A549 (cell line): ENCODE measurements around the gene ZHX3. TPM values are rescaled to one million over a fixed set of nuclear protein-coding genes. Genes with fewer than 3 reads are reported as not detected.
A peak's percentile ranks its signal among the peaks of the same experiment; 100 is the strongest.

Source experiments
- ATAC-seq, 2 experiments: fragments of 200-7000 bp in 1 of 2; fragments of >200 bp in 1 of 2; cut with Nextera tagmentation in 1 of 2; cut with Tn5 transposase in 1 of 2; 3 replicates each; pipeline versions ENCODE4 v1.8.0 to v1.9.1; 2018 to 2020; ENCODE audit warnings: mild to moderate bottlenecking in 1 of 2, moderate library complexity in 1 of 2
- CTCF ChIA-PET: fragments of 300-600 bp; sonication (Branson Sonifier 250); formaldehyde crosslinking; extraction: SDS; loops from one replicate; lab custom pipeline; 2021; ENCODE audit warnings: antibody characterized with exemption, inconsistent platforms; lab: Yijun Ruan, JAX
- POLR2A ChIA-PET: fragments of 350-600 bp; formaldehyde crosslinking; extraction: SDS; loops from one replicate; lab custom pipeline; 2021; ENCODE audit warnings: antibody characterized with exemption, inconsistent platforms; lab: Yijun Ruan, JAX
- DNase-seq, 2 experiments: peaks; one replicate each; pipeline versions ENCODE4 v3.0.0 to v3.0.0-alpha.2; 2011 to 2016; ENCODE audit warnings: low read depth in 1 of 2, low spot score in 1 of 2
- FAIRE-seq: peaks from 2 replicates; lab custom pipeline; 2011; peaks lifted over from hg19 to GRCh38; lab: Jason Lieb, UNC
- H3K27ac ChIP-seq, 2 experiments: fragments of >200 bp; sonication (Bioruptor Twin); formaldehyde crosslinking; 3 replicates each; pipeline ENCODE4 v1.5.1; 2016 to 2017
- H3K4me1 ChIP-seq: fragments of >200 bp; sonication (Bioruptor Twin); formaldehyde crosslinking; 3 replicates; pipeline ENCODE4 v1.6.1; 2016
- H3K4me2 ChIP-seq: fragments of >200 bp; sonication (Bioruptor Twin); formaldehyde crosslinking; 3 replicates; pipeline ENCODE4 v1.6.1; 2016
- H3K4me3 ChIP-seq: fragments of >200 bp; sonication (Bioruptor Twin); formaldehyde crosslinking; 3 replicates; pipeline ENCODE4 v1.5.1; 2016
- H3K9me3 ChIP-seq: fragments of >200 bp; sonication (Bioruptor Twin); formaldehyde crosslinking; 3 replicates; pipeline ENCODE4 v1.6.1; 2016
- BHLHE40 ChIP-seq: IDR thresholded peaks from 2 replicates; pipeline ENCODE4 v1.6.1; 2012; ENCODE audit warnings: low read depth, low read length, inconsistent platforms
- CBX2 ChIP-seq: fragments of 200-600 bp; sonication (generic); IDR thresholded peaks from 2 replicates; pipeline ENCODE4 v1.6.1; 2016; ENCODE audit warnings: low read depth, mild to moderate bottlenecking, borderline replicate concordance
- EP300 ChIP-seq, 2 experiments: fragments of >200 bp; sonication (Bioruptor Twin); formaldehyde crosslinking; IDR thresholded peaks; 2 replicates in 1 of 2; 3 replicates in 1 of 2; pipeline ENCODE4 v1.6.1; 2016 to 2017
- FOXS1 ChIP-seq: fragments of 250-450 bp; sonication (Bioruptor Pico); IDR thresholded peaks from 2 replicates; pipeline ENCODE4 v1.5.0; 2020; ENCODE audit warnings: mild to moderate bottlenecking, moderate library complexity
- HDAC2 ChIP-seq: fragments of 200-600 bp; sonication (generic); IDR thresholded peaks from 2 replicates; pipeline ENCODE4 v1.6.1; 2016
- HEYL ChIP-seq: fragments of 250-450 bp; sonication (Bioruptor Pico); IDR thresholded peaks from 2 replicates; pipeline ENCODE4 v1.8.0; 2021; ENCODE audit warnings: mild to moderate bottlenecking, moderate library complexity
- HOXA7 ChIP-seq: fragments of 250-450 bp; sonication (Bioruptor Pico); IDR thresholded peaks from 2 replicates; pipeline ENCODE4 v1.5.0; 2020; ENCODE audit warnings: mild to moderate bottlenecking, moderate library complexity
- HOXB5 ChIP-seq: fragments of 250-450 bp; sonication (Bioruptor Pico); IDR thresholded peaks from 2 replicates; pipeline ENCODE4 v1.5.0; 2020; ENCODE audit warnings: mild to moderate bottlenecking, moderate library complexity
- JUN ChIP-seq, 2 experiments: fragments of >200 bp; sonication (Bioruptor Twin); formaldehyde crosslinking; IDR thresholded peaks; 2 replicates in 1 of 2; 3 replicates in 1 of 2; pipeline ENCODE4 v1.6.1; 2016 to 2017
- JUNB ChIP-seq: fragments of >200 bp; sonication (Bioruptor Twin); formaldehyde crosslinking; IDR thresholded peaks from 2 replicates; pipeline ENCODE4 v1.6.1; 2016
- KDM1A ChIP-seq: fragments of 200-600 bp; sonication (generic); IDR thresholded peaks from 2 replicates; pipeline ENCODE4 v1.6.1; 2016; ENCODE audit warnings: low read depth, mild to moderate bottlenecking
- MAZ ChIP-seq: fragments of 150-350 bp; IDR thresholded peaks from 2 replicates; pipeline ENCODE4 v1.6.1; 2014; ENCODE audit warnings: antibody characterized with exemption, low read depth, low read length, borderline replicate concordance
- POLR2A ChIP-seq: IDR thresholded peaks from 2 replicates; pipeline ENCODE4 v1.6.1; 2012; ENCODE audit warnings: mild to moderate bottlenecking, low read length
- POLR2AphosphoS2 ChIP-seq: conservative IDR thresholded peaks from 2 replicates; pipeline ENCODE4 v1.6.1; 2012; ENCODE audit warnings: low read length, improper control_type of control experiment, inconsistent platforms
- RCOR1 ChIP-seq: fragments of 150-350 bp; IDR thresholded peaks from 2 replicates; pipeline ENCODE4 v1.6.1; 2014; ENCODE audit warnings: antibody characterized with exemption, low read length, low read depth
- SREBF2 ChIP-seq: fragments of 450-650 bp; IDR thresholded peaks from 2 replicates; pipeline ENCODE4 v1.6.1; 2014; ENCODE audit warnings: mild to moderate bottlenecking, moderate library complexity
- TFCP2L1 ChIP-seq: fragments of 250-450 bp; sonication (Bioruptor Pico); IDR thresholded peaks from 2 replicates; pipeline ENCODE4 v1.5.0; 2021; ENCODE audit warnings: mild to moderate bottlenecking
- ZC3H11A ChIP-seq: fragments of 450-650 bp; IDR thresholded peaks from 2 replicates; pipeline ENCODE4 v1.6.1; 2014; ENCODE audit warnings: antibody characterized with exemption, mild to moderate bottlenecking
- ZNF302 ChIP-seq: fragments of 250-450 bp; sonication (Bioruptor Pico); IDR thresholded peaks from 2 replicates; pipeline ENCODE4 v1.9.0; 2021; ENCODE audit warnings: inconsistent platforms, mild to moderate bottlenecking, moderate library complexity
- ZSCAN20 ChIP-seq: fragments of 250-450 bp; sonication (Bioruptor Pico); IDR thresholded peaks from 2 replicates; pipeline ENCODE4 v1.8.0; 2022; ENCODE audit warnings: mild to moderate bottlenecking, moderate library complexity
- WGBS: methylation state at CpG from one replicate; pipeline ENCODE4 v1.1.6; 2017; ENCODE audit errors: missing lambda C conversion rate; 5-methylcytosine and 5-hydroxymethylcytosine counted together
- polyA plus RNA-seq, 4 experiments: library from polyadenylated mRNA; depleted of rRNA in 3 of 4; stranded (reverse); fragments of >200 nt; fragmentation: RNase III in 1 of 4; extraction: RNeasy Plus Mini Kit Qiagen cat#74134 plus additional on column Dnase treatment in 1 of 4; gene quantifications; 2 replicates in 3 of 4; 3 replicates in 1 of 4; pipeline ENCODE4 v1.2.3, GENCODE V29; 2011 to 2017
- TF ChIP-seq, protein P1 (sequence below): fragments of 150-350 bp; IDR thresholded peaks from 2 replicates; pipeline ENCODE4 v1.6.1; 2014; ENCODE audit warnings: low read depth, mild to moderate bottlenecking, low read length
- TF ChIP-seq, protein P2 (sequence below): IDR thresholded peaks from 2 replicates; pipeline ENCODE4 v1.6.1; 2012
- TF ChIP-seq, protein P3 (sequence below): IDR thresholded peaks from 2 replicates; pipeline ENCODE4 v1.6.1; 2012
- TF ChIP-seq, protein P4 (sequence below): fragments of 250-450 bp; sonication (Bioruptor Pico); IDR thresholded peaks from 2 replicates; pipeline ENCODE4 v1.5.0; 2020; ENCODE audit warnings: low read depth, mild to moderate bottlenecking, moderate library complexity
- TF ChIP-seq, protein P5 (sequence below): fragments of 200-600 bp; sonication (generic); IDR thresholded peaks from 2 replicates; pipeline ENCODE4 v1.6.1; 2016; ENCODE audit warnings: antibody characterized with exemption, mild to moderate bottlenecking, moderate library complexity
- TF ChIP-seq, protein P6 (sequence below): fragments of 450-650 bp; IDR thresholded peaks from 2 replicates; pipeline ENCODE4 v1.6.1; 2014; ENCODE audit warnings: antibody characterized with exemption

Gene ZHX3
- polyA plus RNA-seq, 2 of the 4 experiments (the other 2 are of a cell fraction): 3.6 to 4.1 TPM

DNA sequence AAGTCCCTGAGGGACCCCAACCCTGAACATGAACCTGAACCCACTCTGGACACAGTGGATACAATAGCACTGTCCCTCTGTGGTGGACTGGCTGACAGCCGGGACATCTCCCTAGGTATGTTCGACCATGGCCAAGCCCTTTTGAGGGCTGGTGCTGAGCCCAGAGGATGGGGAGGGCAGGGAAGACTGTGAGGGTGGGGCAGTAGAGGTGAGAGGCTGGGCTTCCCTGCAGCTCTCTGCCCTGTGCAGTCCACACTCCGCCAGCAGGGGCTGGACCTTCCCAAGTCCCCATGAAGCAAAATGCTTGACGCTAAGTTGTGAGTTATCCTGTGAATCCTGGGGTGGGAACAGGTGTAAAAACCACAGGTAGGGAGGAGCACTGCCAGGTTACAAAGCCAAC lies 34.6 kb upstream of the ZHX3 start:
- Histone ChIP-seq H3K27ac (no peak overlapping the region), H3K4me1 (no peaks in the 10 kb centered on the region), H3K4me3 (no peak overlapping the region), H3K4me2 (no peak overlapping the region), H3K9me3 (no peaks in the 10 kb centered on the region)
- peak; percentile 65 to 81; a peak in 5 of 6 replicates for ATAC-seq
- TF ChIP-seq ZC3H11A (no peak), FOXS1 (CRISPR knock-in tag) (no peak), RCOR1 (no peak), CBX2 (no peak), ZNF302 (CRISPR knock-in tag) (no peak), POLR2A (no peak), MAZ (no peak), SREBF2 (no peak), POLR2AphosphoS2 (no peak), TFCP2L1 (CRISPR knock-in tag) (no peak)
- TF ChIP-seq, protein P1, sequence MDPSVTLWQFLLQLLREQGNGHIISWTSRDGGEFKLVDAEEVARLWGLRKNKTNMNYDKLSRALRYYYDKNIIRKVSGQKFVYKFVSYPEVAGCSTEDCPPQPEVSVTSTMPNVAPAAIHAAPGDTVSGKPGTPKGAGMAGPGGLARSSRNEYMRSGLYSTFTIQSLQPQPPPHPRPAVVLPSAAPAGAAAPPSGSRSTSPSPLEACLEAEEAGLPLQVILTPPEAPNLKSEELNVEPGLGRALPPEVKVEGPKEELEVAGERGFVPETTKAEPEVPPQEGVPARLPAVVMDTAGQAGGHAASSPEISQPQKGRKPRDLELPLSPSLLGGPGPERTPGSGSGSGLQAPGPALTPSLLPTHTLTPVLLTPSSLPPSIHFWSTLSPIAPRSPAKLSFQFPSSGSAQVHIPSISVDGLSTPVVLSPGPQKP: no peak
- TF ChIP-seq, protein P2, sequence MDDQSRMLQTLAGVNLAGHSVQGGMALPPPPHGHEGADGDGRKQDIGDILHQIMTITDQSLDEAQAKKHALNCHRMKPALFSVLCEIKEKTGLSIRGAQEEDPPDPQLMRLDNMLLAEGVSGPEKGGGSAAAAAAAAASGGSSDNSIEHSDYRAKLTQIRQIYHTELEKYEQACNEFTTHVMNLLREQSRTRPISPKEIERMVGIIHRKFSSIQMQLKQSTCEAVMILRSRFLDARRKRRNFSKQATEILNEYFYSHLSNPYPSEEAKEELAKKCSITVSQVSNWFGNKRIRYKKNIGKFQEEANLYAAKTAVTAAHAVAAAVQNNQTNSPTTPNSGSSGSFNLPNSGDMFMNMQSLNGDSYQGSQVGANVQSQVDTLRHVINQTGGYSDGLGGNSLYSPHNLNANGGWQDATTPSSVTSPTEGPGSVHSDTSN: no peak
- TF ChIP-seq, protein P3, sequence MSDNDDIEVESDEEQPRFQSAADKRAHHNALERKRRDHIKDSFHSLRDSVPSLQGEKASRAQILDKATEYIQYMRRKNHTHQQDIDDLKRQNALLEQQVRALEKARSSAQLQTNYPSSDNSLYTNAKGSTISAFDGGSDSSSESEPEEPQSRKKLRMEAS: no peak
- TF ChIP-seq, protein P4, sequence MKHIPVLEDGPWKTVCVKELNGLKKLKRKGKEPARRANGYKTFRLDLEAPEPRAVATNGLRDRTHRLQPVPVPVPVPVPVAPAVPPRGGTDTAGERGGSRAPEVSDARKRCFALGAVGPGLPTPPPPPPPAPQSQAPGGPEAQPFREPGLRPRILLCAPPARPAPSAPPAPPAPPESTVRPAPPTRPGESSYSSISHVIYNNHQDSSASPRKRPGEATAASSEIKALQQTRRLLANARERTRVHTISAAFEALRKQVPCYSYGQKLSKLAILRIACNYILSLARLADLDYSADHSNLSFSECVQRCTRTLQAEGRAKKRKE (CRISPR knock-in tag): no peak
- ChIA-PET POLR2A (no interaction called here), CTCF (interaction anchor here (2.3 kb wide), 1 partner anchor 12 kb away, joined by 13 read pairs; the partner anchor contains the start of gene LPIN3)
- 86% methylated on average over 2 of the region's 4 CpGs for WGBS
- FAIRE-seq: no peak
- peak; percentile 22 to 36 for DNase-seq

DNA sequence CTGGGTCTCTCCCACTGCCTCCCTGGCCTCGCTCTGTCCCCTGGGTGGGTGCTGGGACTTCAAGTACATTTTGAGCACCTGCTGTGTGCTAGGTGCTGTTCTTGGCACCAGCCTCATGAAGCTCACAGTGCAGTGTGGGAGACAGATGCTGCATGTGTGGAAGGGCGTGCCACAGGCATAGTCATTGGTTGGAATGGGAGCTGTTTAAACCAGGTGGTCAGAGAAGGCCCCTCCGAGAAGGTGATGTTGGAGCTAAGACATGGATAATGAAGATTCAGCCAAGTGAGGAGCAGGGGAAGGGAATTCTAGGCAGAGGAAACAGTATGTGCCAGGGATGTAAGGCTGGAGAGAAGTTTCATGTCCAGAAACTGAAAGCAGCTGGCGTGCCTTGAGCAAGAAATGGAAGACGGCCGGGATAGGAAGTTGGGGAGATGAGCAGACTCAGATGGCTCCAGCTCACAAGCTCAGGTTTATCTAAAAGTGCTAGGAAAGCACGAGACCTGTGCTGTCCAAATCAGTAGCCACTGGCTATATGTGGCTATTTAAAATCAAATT lies 33.0 kb upstream of the ZHX3 start:
- WGBS: 93% methylated on average over 7 of the region's 7 CpGs
- ChIA-PET CTCF (interaction anchor here (0.9 to 3.2 kb wide), 5 partner anchors 10 to 215 kb away, joined by 3 to 26 read pairs (median 3); partner anchors contain the start of gene LPIN3), POLR2A (no interaction called here)
- no peak overlapping the region for H3K4me3 ChIP-seq
- no peak for DNase-seq
- H3K4me2 ChIP-seq: no peak overlapping the region
- H3K4me1 ChIP-seq: no peaks in the 10 kb centered on the region
- TF ChIP-seq JUNB: no peak
- no peak for TF ChIP-seq HDAC2
- TF ChIP-seq ZSCAN20 (CRISPR knock-in tag): no peak
- no peak for TF ChIP-seq MAZ
- no peak for TF ChIP-seq EP300 (IDR thresholded peaks at IDR 0.05)
- TF ChIP-seq RCOR1: no peak
- no peak for TF ChIP-seq POLR2A
- no peak for TF ChIP-seq POLR2AphosphoS2
- TF ChIP-seq HOXA7 (CRISPR knock-in tag): no peak
- TF ChIP-seq, protein P5, sequence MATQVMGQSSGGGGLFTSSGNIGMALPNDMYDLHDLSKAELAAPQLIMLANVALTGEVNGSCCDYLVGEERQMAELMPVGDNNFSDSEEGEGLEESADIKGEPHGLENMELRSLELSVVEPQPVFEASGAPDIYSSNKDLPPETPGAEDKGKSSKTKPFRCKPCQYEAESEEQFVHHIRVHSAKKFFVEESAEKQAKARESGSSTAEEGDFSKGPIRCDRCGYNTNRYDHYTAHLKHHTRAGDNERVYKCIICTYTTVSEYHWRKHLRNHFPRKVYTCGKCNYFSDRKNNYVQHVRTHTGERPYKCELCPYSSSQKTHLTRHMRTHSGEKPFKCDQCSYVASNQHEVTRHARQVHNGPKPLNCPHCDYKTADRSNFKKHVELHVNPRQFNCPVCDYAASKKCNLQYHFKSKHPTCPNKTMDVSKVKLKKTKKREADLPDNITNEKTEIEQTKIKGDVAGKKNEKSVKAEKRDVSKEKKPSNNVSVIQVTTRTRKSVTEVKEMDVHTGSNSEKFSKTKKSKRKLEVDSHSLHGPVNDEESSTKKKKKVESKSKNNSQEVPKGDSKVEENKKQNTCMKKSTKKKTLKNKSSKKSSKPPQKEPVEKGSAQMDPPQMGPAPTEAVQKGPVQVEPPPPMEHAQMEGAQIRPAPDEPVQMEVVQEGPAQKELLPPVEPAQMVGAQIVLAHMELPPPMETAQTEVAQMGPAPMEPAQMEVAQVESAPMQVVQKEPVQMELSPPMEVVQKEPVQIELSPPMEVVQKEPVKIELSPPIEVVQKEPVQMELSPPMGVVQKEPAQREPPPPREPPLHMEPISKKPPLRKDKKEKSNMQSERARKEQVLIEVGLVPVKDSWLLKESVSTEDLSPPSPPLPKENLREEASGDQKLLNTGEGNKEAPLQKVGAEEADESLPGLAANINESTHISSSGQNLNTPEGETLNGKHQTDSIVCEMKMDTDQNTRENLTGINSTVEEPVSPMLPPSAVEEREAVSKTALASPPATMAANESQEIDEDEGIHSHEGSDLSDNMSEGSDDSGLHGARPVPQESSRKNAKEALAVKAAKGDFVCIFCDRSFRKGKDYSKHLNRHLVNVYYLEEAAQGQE: no peak
- TF ChIP-seq KDM1A: no peak
- TF ChIP-seq HEYL (CRISPR knock-in tag): no peak
- TF ChIP-seq JUN (IDR thresholded peaks at IDR 0.05): no peak
- TF ChIP-seq BHLHE40: no peak
- TF ChIP-seq, protein P6, sequence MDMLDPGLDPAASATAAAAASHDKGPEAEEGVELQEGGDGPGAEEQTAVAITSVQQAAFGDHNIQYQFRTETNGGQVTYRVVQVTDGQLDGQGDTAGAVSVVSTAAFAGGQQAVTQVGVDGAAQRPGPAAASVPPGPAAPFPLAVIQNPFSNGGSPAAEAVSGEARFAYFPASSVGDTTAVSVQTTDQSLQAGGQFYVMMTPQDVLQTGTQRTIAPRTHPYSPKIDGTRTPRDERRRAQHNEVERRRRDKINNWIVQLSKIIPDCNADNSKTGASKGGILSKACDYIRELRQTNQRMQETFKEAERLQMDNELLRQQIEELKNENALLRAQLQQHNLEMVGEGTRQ: no peak
- no peak for TF ChIP-seq SREBF2
- no peak for TF ChIP-seq HOXB5 (CRISPR knock-in tag)
- no peaks in the 10 kb centered on the region for H3K9me3 ChIP-seq
- no peak for FAIRE-seq
- no peak for ATAC-seq
- no peak overlapping the region for H3K27ac ChIP-seq
